Panc1 (cell line): ENCODE measurements around the gene HSBP1L1. TPM values are rescaled to one million over a fixed set of nuclear protein-coding genes. Genes with fewer than 3 reads are reported as not detected.

ENCODE experiments used
- total RNA-seq: library from RNA; stranded (reverse); gene quantifications from one replicate; pipeline ENCODE4 v1.2.1, GENCODE V29; 2021; ENCODE audit not compliant: unreplicated experiment

HSBP1L1 gene
- total RNA-seq, 1 experiment from 2014 or later, result 45.4 TPM

Other genes with a start within 250 kb of the HSBP1L1 start
- not detected for gene KCNG2, start 166.7 kb upstream of the HSBP1L1 start, total RNA-seq
- gene SLC66A2, start 13.0 kb upstream of the HSBP1L1 start, total RNA-seq, result 92.5 TPM
- 416 TPM for gene TXNL4A, start 23.9 kb downstream of the HSBP1L1 start, total RNA-seq
- 83.1 TPM for gene RBFA, start 69.8 kb downstream of the HSBP1L1 start, total RNA-seq
- 40.5 TPM for gene ADNP2, start 144.6 kb downstream of the HSBP1L1 start, total RNA-seq